Right lobe of liver (tissue), 6 donors: Measurements from ENCODE around the gene UBAC2. TPM values are rescaled to one million over a fixed set of nuclear protein-coding genes. Genes with fewer than 3 reads are reported as not detected.

Source experiments
- ATAC-seq, 4 donors: fragments of 200-7000 bp; cut with Tn5 transposase; one replicate each; pipeline ENCODE4 v1.9.1; 2020; ENCODE audit warnings: mild to moderate bottlenecking in 4 of 4, moderate library complexity in 4 of 4
- DNase-seq, 3 donors: peaks; one replicate each; pipeline ENCODE4 v3.0.0-alpha.2; 2020
- H3K27ac ChIP-seq, 3 donors: fragments of 200-600 bp; one replicate each; pipeline ENCODE4 v1.8.0; 2022
- H3K27me3 ChIP-seq, 2 donors: fragments of 200-600 bp; one replicate each; pipeline ENCODE4 v1.8.0; 2022
- H3K36me3 ChIP-seq, 4 donors: fragments of 200-600 bp; sonication (generic) in 1 of 4; one replicate each; pipeline versions ENCODE4 v1.5.1 to v1.8.0; 2017 to 2022; ENCODE audit warnings: control low read depth in 1 of 4
- H3K4me1 ChIP-seq, 4 donors: fragments of 200-600 bp; sonication (generic) in 1 of 4; one replicate each; pipeline versions ENCODE4 v1.5.1 to v1.8.0; 2017 to 2022; ENCODE audit warnings: control low read depth in 1 of 4
- H3K4me3 ChIP-seq, 3 donors: fragments of 200-600 bp; one replicate each; pipeline ENCODE4 v1.8.0; 2022
- H3K9me3 ChIP-seq, 4 donors: fragments of 200-600 bp; sonication (generic) in 1 of 4; one replicate each; pipeline versions ENCODE4 v1.5.1 to v1.8.0; 2017 to 2022; ENCODE audit warnings: control low read depth in 1 of 4
- POLR2A ChIP-seq: fragments of 450-650 bp; IDR thresholded peaks from one replicate; pipeline ENCODE4 v1.6.1; 2017; ENCODE audit warnings: antibody characterized with exemption, mild to moderate bottlenecking
- WGBS: methylation state at CpG from one replicate; pipeline ENCODE4 v1.1.6; 2018; ENCODE audit warnings: low coverage, low lambda C conversion rate; ENCODE audit not compliant: insufficient coverage; ENCODE audit errors: missing lambda C conversion rate; 5-methylcytosine and 5-hydroxymethylcytosine counted together
- intact Hi-C, 2 donors: fragments of 100-400 bp; cut with DNase I; formaldehyde crosslinking; loops; one replicate each; pipeline versions ENCODE4 v1.11.2 to v1.14.1; 2022
- total RNA-seq, 6 experiments: library from RNA; depleted of rRNA in 2 of 6; stranded (reverse); fragments of >200 nt in 2 of 6; fragmentation: NEBNext Ultra II Directional in 3 of 6; extraction: Animal tissue kit (Norgen Biotek cat#: 25700) in 3 of 6; gene quantifications; one replicate each; pipeline versions ENCODE4 v1.1.0 to v1.2.4, GENCODE V29; 2016 to 2023
- TF ChIP-seq, protein P1 (sequence below), 4 donors: fragments of 200-600 bp in 3 of 4; fragments of 450-650 bp in 1 of 4; IDR thresholded peaks; one replicate each; pipeline versions ENCODE4 v1.5.1 to v1.8.0; 2016 to 2022; ENCODE audit warnings: antibody characterized with exemption in 4 of 4, mild to moderate bottlenecking in 2 of 4
- donor health status: DM: no; HTN: yes; CAD: no.
- donor health status: DM: no; HTN: no; CAD: no.
- donor health status: DM: no; HTN: no; CAD: no.
- donor health status: DM: no; HTN: yes; CAD: no.
- donor health status: DM: no; HTN: yes; CAD: no.

Gene UBAC2
- total RNA-seq, 6 experiments from 2014 or later = 30.2 to 45.0 (median 37.0) TPM

DNA sequence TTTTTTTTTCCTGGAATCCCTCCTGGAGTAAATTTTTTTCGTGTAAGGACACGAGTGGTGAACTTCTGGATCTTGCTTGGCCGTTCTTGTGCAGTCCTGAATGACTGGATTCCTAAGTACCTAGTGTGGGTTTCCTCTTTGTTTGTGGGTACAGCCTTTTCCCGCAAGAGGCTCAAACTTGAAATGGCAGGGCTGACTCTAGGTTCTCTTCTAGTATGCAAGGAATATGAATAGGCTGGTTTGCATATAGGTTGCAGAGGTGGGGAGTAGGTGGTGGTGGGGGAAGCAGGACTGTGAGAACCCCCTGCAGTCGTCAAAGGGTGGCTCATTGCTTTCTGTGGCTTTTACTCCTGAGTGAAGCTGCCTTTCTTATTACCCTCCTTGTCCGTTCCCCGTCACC lies 13.6 kb downstream of the UBAC2 start:
- intact Hi-C loops = no loop called here
- TF ChIP-seq, protein P1, sequence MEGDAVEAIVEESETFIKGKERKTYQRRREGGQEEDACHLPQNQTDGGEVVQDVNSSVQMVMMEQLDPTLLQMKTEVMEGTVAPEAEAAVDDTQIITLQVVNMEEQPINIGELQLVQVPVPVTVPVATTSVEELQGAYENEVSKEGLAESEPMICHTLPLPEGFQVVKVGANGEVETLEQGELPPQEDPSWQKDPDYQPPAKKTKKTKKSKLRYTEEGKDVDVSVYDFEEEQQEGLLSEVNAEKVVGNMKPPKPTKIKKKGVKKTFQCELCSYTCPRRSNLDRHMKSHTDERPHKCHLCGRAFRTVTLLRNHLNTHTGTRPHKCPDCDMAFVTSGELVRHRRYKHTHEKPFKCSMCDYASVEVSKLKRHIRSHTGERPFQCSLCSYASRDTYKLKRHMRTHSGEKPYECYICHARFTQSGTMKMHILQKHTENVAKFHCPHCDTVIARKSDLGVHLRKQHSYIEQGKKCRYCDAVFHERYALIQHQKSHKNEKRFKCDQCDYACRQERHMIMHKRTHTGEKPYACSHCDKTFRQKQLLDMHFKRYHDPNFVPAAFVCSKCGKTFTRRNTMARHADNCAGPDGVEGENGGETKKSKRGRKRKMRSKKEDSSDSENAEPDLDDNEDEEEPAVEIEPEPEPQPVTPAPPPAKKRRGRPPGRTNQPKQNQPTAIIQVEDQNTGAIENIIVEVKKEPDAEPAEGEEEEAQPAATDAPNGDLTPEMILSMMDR (IDR thresholded peaks at IDR 0.05) = no peak
- Histone ChIP-seq H3K36me3 (peaks cover 0 to 2% (median 0%) of the 10 kb centered on the region in 4 donors), H3K4me1 (peaks cover 0 to 21% (median 4%) of the 10 kb centered on the region in 4 donors), H3K27me3 (no peaks in the 10 kb centered on the region), H3K4me3 (no peak overlapping the region), H3K27ac (no peak overlapping the region), H3K9me3 (no peaks in the 10 kb centered on the region)
- ATAC-seq (no peak), DNase-seq (no peak)
- WGBS = 63% methylated on average over 7 of the region's 7 CpGs

DNA sequence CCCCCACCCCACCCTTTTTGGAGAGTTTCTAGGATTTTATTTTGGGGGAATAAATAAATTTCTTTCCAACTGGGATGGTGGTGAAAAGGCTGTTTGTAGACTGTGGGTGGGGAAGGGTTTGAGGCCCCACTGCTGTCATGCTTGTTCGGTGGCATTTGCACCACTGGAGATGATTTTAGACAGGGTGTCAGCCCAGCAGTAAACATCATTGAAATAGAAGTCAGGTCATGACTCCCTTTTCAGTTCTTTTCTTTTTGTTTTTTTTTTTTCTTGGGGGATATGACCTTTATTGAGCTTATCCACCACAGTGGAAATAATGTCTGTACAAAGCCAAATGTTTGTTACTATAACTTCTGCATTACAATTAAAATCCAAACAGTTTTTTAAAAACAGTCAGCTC lies 14.1 kb downstream of the UBAC2 start:
- H3K27ac ChIP-seq = no peak overlapping the region
- intact Hi-C loops = no loop called here

DNA sequence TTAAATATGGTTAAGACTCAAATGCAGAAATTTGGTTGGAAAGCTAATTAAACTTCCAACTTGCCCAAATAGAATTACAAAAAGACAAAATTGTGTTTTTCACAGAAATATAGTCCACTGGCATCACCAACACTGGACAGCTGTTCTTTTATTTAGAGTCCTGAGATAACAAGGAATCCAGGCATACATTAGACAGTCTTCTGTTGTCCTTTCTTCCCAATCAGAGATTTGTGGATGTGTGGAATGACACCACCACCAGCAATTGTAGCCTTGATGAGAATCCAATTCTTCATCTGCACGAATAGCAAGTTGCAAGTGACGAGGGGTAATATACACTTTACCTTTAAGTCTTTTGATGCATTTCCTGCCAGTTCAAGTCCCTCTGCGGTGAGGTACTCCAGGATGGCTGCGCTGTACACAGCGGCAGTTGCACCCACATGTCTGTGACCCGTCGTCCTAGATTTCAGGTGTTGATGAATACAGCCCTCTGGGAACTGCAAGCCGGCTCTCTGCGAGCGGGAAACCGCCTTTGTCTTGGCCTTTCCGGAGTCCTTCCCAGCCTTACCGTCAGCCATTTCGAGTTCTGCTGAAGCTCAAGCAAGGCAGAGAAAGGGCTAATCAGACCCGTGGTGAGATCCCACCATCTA lies 14.7 kb downstream of the UBAC2 start:
- TF ChIP-seq, protein P1 (IDR thresholded peaks at IDR 0.05) = no peak
- Histone ChIP-seq H3K36me3 (peaks cover 0 to 2% (median 0%) of the 10 kb centered on the region in 4 donors), H3K9me3 (no peaks in the 10 kb centered on the region), H3K27ac (no peak overlapping the region), H3K4me1 (peaks cover 0 to 21% (median 4%) of the 10 kb centered on the region in 4 donors), H3K4me3 (no peak overlapping the region), H3K27me3 (no peaks in the 10 kb centered on the region)
- intact Hi-C loops = no loop called here
- ATAC-seq (peak in 2 of 4 donors; percentile 11 to 21), DNase-seq (no peak)
- WGBS = 89% methylated on average over 12 of the region's 15 CpGs

More for the DNA sequence above, 14.1 kb downstream of the UBAC2 start:
- Histone ChIP-seq H3K9me3 (no peaks in the 10 kb centered on the region), H3K4me3 (no peak overlapping the region), H3K27me3 (no peaks in the 10 kb centered on the region), H3K36me3 (peaks cover 0 to 2% (median 0%) of the 10 kb centered on the region in 4 donors), H3K4me1 (peaks cover 0 to 21% (median 4%) of the 10 kb centered on the region in 4 donors)
- TF ChIP-seq POLR2A = no peak
- TF ChIP-seq, protein P1 (IDR thresholded peaks at IDR 0.05) = no peak
- 36% methylated on average over 1 of the region's 1 CpG for WGBS
- ATAC-seq = no peak
- DNase-seq = no peak

DNA sequence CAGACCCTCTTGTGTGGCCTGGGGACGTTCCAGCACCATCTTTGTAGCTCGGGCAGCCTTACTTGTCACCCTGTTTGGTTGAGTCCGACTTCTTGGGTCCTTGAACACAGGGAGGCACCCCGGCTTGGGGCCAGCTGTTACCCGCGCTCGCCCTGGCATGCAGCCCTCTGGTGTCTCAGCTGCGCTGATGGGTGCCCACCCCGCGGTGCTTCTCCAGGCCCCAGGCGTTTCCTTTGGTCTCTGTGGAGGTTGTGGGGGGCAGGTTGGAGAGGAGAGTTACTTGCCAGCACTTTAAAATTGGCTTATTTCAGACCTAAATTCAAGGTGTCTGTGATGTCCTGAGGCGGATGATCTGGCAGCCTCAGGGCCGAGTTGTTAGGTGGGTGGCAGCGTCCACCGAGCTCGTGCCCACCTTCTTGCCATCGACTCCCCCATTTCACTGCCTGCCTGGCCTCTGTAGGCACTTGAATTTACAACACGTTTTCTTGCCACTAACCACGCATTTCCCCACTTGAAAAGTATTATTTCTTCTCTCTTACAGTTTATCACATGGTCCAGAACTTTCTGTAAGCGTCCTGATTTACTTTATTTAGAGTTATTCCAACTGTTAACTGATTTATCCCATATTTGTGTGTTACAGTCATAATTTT lies 16.9 kb downstream of the UBAC2 start:
- no peaks in the 10 kb centered on the region for H3K27me3 ChIP-seq
- H3K4me3 ChIP-seq = no peak overlapping the region
- H3K9me3 ChIP-seq = no peaks in the 10 kb centered on the region
- H3K36me3 ChIP-seq = peaks cover 0 to 2% (median 0%) of the 10 kb centered on the region in 4 donors
- H3K4me1 ChIP-seq = peaks cover 0 to 21% (median 4%) of the 10 kb centered on the region in 4 donors
- ATAC-seq = no peak
- no peak for DNase-seq
- no peak for TF ChIP-seq POLR2A
- TF ChIP-seq, protein P1 (IDR thresholded peaks at IDR 0.05) = no peak
- WGBS = 28% methylated on average over 6 of the region's 20 CpGs
- peak overlapping the region in 1 of 3 donors; percentile 48 for H3K27ac ChIP-seq
- intact Hi-C loops = no loop called here
